Cerebellar cortex (tissue), 1 donor: ENCODE results near the gene ACVRL1.
"Not testable (repeated sequence)": the region's sequence is repeated elsewhere in the genome, so short reads cannot be mapped to it uniquely, and the experiment has no call there.

Experiments used
- DNase-seq: peaks from one replicate; pipeline ENCODE4 v3.0.0-alpha.2; 2015; ENCODE audit warnings: low spot score

Gene ACVRL1

DNA sequence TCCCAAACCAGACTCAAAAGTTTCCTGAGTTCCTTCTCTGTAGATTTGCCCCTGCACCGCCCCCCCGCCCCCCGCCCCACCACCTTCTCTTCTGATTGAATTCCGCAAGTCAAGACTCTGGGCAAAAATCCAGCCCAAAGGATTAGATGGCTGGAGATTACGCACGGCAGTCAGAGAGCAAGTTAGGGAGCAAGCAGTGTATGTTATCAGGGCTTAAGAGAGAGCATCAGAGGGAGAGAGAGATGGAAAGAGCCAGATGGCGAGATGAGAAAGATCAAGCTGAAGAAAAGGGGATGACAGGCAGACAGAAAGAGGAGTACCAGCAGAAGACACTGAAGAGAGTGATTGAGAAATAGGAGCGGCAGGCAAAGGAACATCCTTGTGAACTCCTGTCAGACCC lies 33.3 kb upstream of the ACVRL1 start:
- DNase-seq = no peak

GRCh38 chr12:51874486-51874885 lies 32.8 kb upstream of the ACVRL1 start:
- no peak for DNase-seq

GRCh38 chr12:51879102-51879501 lies 28.2 kb upstream of the ACVRL1 start:
- DNase-seq = no peak

- no peak for DNase-seq
Observed at GRCh38 chr12:51883295-51883694, 24.0 kb upstream of the ACVRL1 start.

DNA sequence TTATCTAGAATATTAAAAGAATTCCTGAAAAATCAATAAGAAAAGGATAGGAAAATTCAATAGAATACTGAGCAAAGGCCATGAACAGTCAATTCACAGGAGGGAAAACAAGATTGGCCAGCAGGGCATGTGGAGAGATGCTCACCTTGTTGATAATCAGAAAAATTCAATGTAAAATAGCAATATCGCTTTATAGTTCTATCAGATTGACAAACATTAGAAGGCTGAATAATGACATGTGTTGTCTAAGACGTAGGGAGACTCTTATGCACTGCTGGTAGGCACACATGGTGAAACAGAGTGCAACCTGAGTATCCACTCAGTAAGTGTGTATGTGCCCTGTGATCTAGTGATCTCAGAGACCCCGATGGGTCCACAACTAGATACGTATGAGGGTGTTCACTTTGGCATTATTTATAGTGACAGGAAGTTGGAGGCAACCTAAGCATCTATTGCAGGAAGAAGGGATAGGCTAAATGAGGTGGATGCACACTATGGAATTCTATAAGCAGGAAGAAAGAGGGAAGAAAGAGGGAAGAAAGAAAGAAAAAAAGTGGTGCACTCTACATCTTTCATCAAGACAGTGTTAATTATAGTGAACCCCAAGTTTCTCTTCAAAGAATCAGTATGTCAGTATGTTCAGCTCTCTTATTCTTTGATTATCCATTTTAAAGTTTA lies 23.2 kb upstream of the ACVRL1 start:
- DNase-seq = no peak

DNA sequence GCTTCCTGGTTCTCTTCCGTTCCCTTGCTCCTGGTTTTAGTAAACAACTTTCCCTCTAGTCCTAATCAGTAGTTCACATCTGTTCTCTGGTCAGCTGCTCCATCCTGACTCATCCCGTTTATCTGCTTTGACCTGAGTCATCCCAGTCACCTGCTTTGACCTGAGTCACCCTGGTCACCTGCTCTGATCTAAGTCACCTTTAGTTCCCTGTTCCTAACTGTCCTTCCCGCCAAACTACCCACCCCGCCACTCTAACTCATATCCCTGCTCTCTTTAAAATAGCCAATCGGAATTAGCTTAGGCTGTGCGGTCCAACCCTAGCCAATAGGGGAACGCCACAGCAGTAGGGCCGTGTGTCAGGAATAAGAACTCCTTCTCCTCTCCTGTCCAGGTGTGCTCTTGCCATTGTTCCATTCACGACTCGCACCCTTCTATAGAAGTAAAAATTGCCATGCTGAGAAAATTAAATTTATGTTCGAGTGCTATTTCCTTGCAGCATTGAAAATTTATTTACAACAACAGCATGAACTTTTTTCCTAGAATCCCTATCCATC lies 22.6 kb upstream of the ACVRL1 start:
- DNase-seq = no peak

DNA sequence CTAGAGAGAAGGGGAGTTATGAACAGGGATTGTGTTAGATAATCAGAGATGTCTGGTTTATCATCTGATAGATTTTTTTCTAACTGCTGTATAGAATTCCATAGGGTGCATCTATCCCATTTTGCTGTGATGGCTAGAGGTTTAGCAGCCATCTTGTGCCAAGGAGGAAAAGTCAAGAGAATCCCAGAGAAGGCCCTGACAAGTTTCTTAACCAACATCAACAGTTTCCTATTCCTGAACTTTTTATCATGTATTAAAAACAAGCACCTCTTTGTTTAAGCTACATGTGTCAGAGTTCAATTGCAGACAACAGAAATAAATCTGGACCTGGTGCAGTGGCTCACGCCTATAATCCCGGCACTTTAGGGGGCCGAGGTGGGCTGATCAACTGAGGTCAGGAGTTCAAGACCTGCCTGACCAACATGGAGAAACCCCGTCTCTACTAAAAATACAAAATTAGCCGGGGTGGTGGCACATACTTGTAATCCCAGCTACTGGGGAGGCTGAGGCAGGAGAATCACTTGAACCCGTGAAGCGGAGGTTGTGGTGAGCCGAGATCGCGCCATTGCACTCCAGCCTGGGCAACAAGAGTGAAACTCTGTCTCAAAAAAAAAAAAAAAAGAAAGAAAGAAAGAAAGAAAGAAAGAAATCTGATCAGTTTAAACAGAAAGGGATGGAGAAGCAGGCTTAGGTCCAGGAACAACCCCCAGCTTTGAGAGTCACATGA lies 21.8 kb upstream of the ACVRL1 start:
- not testable (repeated sequence) for DNase-seq

DNA sequence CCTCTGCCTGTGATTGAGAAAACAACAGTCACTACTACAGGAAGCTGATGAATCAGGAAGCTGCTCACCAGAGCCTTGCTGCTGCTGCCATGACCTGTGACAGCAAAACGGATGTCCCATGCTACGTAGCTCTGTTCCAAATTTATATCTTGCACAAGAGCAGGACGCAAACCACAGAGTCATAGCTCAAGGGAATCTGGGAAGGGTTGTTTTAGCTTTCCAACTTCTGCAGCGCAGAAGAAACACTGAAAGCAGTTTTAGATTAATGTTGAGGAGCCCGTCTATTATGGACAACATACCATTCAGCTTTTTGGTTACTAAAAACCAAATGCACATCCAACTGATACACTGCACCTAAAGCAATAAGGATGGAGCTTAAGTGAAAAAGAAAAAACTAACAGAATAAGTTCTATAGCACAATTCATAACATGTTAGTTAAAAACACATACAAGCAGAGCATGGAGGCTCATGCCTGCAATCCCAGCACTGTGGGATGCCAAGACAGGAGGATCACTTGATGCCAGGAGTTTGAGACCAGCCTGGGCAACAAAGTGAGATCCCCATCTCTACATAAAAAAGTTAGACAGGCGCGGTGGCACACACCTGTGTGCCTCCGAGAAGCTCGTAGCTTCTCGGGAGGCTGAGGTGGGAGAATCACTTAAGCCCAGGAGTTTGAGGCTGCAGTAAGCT lies 21.1 kb upstream of the ACVRL1 start:
- DNase-seq = no peak

- DNase-seq = no peak
Observed at GRCh38 chr12:51887476-51888315, 19.6 kb upstream of the ACVRL1 start, which contains the start of gene ANKRD33. Gene ANKRD33 (plus strand): TSS chr12:51888103. CDS start chr12:51888187, 84 bp downstream.

- DNase-seq = no peak
Observed at GRCh38 chr12:51888316-51889215, 18.7 kb upstream of the ACVRL1 start.

GRCh38 chr12:51889216-51890132 lies 17.8 kb upstream of the ACVRL1 start:
- no peak for DNase-seq

- DNase-seq = no peak
Observed at GRCh38 chr12:51890133-51890464, 17.2 kb upstream of the ACVRL1 start.

GRCh38 chr12:51890511-51891171 lies 16.7 kb upstream of the ACVRL1 start:
- no peak for DNase-seq

GRCh38 chr12:51891843-51892242 lies 15.5 kb upstream of the ACVRL1 start:
- no peak for DNase-seq

- DNase-seq = no peak
Observed at GRCh38 chr12:51893786-51894185, 13.5 kb upstream of the ACVRL1 start.

GRCh38 chr12:51895378-51896135 lies 11.7 kb upstream of the ACVRL1 start:
- no peak for DNase-seq

DNA sequence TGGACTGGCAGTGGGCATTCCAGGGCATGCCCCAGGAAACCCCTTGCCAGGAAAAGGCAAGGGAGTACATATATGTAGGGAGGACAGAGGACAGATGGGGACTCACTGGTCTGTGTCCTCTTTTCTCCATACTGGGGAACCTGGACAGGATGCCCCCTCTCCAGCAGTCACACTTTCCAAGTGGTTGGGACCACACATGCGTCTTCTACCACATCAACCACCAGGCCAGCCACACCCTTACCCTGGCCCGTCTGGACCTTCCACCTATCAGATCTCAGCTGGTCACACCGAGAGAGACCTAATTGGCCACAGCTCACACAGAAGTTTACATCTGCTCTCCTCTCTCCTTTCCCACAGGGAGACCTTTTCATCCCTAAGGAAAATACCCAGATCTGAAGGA lies 11.1 kb upstream of the ACVRL1 start:
- no peak for DNase-seq

GRCh38 chr12:51897181-51897580 lies 10.1 kb upstream of the ACVRL1 start:
- no peak for DNase-seq
